GM12865 (cell line): ENCODE data around the gene TBC1D22A.

Source experiments
- DNase-seq: peaks from one replicate; pipeline ENCODE4 v3.0.0; 2010; ENCODE audit warnings: low read depth
- H3K4me3 ChIP-seq: 2 replicates; pipeline ENCODE4 v1.5.1; 2011; ENCODE audit warnings: mild to moderate bottlenecking, low read depth, low read length, control low read depth
- CTCF ChIP-seq: IDR thresholded peaks from 2 replicates; pipeline ENCODE4 v1.5.1; 2011; ENCODE audit warnings: low read length, control low read depth, low read depth, inconsistent platforms; ENCODE audit not compliant: insufficient read depth; ENCODE audit errors: missing control alignments

The TBC1D22A gene

GRCh38 chr22:47015589-47016178 is 253.2 kb downstream of the TBC1D22A start:
- no peak for DNase-seq
- TF ChIP-seq CTCF = no peak
- no peak overlapping the region for H3K4me3 ChIP-seq

GRCh38 chr22:47016631-47017030 is 254.2 kb downstream of the TBC1D22A start:
- DNase-seq = no peak
- H3K4me3 ChIP-seq = no peak overlapping the region
- no peak for TF ChIP-seq CTCF

- no peak for TF ChIP-seq CTCF
- H3K4me3 ChIP-seq = no peak overlapping the region
- DNase-seq = no peak
Observed at GRCh38 chr22:47017245-47017644, 254.8 kb downstream of the TBC1D22A start.

GRCh38 chr22:47018010-47018910 is 255.8 kb downstream of the TBC1D22A start:
- no peak overlapping the region for H3K4me3 ChIP-seq
- no peak for DNase-seq
- TF ChIP-seq CTCF = no peak

- no peak for DNase-seq
- no peak for TF ChIP-seq CTCF
- H3K4me3 ChIP-seq = no peak overlapping the region
Observed at GRCh38 chr22:47019012-47019790, 256.8 kb downstream of the TBC1D22A start.

GRCh38 chr22:47020166-47020565 is 257.7 kb downstream of the TBC1D22A start:
- H3K4me3 ChIP-seq = no peak overlapping the region
- no peak for DNase-seq
- no peak for TF ChIP-seq CTCF
